ENCODE data around the gene POLR3E. TPM values are rescaled to one million over a fixed set of nuclear protein-coding genes. Genes with fewer than 3 reads are reported as not detected.

POLR3E gene
- total and polyA plus RNA-seq, 7 experiments from 2014 or later: 11.8 to 232 (median 107) TPM

Other genes with a start within 250 kb of the POLR3E start
- under 1 TPM; 0.19 to 0.84 (median 0.32) TPM for gene VWA3A, start 204.9 kb upstream of the POLR3E start, total RNA-seq
- gene VWA3A, start 204.9 kb upstream of the POLR3E start, polyA plus RNA-seq: not detected
- gene SDR42E2, start 134.9 kb upstream of the POLR3E start, total RNA-seq: 1 to 10 TPM in 2 of 5 experiments, under 1 TPM in 2, not detected in 1; 0.67 to 1.6 (median 1.0) TPM
- gene SDR42E2, start 134.9 kb upstream of the POLR3E start, polyA plus RNA-seq: under 1 TPM; 0.07 to 0.48 TPM
- gene EEF2K, start 91.1 kb upstream of the POLR3E start, total RNA-seq: 10 to 100 TPM; 15.3 to 27.9 (median 21.8) TPM
- 1 to 10 TPM; 1.9 to 3.1 TPM for gene EEF2K, start 91.1 kb upstream of the POLR3E start, polyA plus RNA-seq
- gene CDR2, start 77.2 kb downstream of the POLR3E start, total RNA-seq: 10 to 100 TPM; 28.7 to 91.9 (median 65.6) TPM
- gene CDR2, start 77.2 kb downstream of the POLR3E start, polyA plus RNA-seq: 100 to 1,000 TPM in 1 of 2 donors, 10 to 100 TPM in 1; 66.0 to 115 TPM
- 100 to 1,000 TPM; 328 to 773 (median 393) TPM for gene NPIPB5, start 213.5 kb downstream of the POLR3E start, total RNA-seq
- 10 to 100 TPM in 1 of 2 donors, 1 to 10 TPM in 1; 5.8 to 22.7 TPM for gene NPIPB5, start 213.5 kb downstream of the POLR3E start, polyA plus RNA-seq

Data from naive thymus-derived CD4-positive, alpha-beta T cell (primary cell).